Panc1 (cell line): Measurements from ENCODE around the gene NPAS3. TPM values are rescaled to one million over a fixed set of nuclear protein-coding genes. Genes with fewer than 3 reads are reported as not detected.

Source experiments
- ATAC-seq: fragments of 200-7000 bp; cut with Tn5 transposase; 2 replicates; pipeline ENCODE4 v1.9.1; 2020; ENCODE audit warnings: mild to moderate bottlenecking, moderate library complexity
- BruUV-seq: library from RNA; stranded (reverse); fragments of 400-500 nt; replicated peaks from 2 replicates; lab custom pipeline; 2021; lab: Mats Ljungman, UMichigan
- CTCF ChIA-PET: fragments of 300-600 bp; sonication (Branson Sonifier 250); formaldehyde crosslinking; loops from one replicate; lab custom pipeline; 2022; ENCODE audit warnings: antibody characterized with exemption; lab: Charles Lee
- POLR2A ChIA-PET: fragments of 300-600 bp; sonication (Branson Sonifier 250); formaldehyde crosslinking; loops from one replicate; lab custom pipeline; 2022; ENCODE audit warnings: antibody characterized with exemption; lab: Charles Lee
- DNase-seq: peaks from one replicate; pipeline ENCODE4 v3.0.0-alpha.2; 2010; ENCODE audit warnings: low read depth, low spot score
- H3K27ac ChIP-seq: 2 replicates; pipeline ENCODE4 v1.5.1; 2011; ENCODE audit warnings: mild to moderate bottlenecking, low read length, inconsistent platforms
- H3K27me3 ChIP-seq: fragments of 200-500 bp; sonication (Bioruptor generic); 2 replicates; pipeline ENCODE4 v1.6.0; 2014; ENCODE audit warnings: low read length, inconsistent platforms; ENCODE audit not compliant: control insufficient read depth, insufficient read depth
- H3K36me3 ChIP-seq: fragments of 200-500 bp; sonication (Bioruptor generic); 2 replicates; pipeline ENCODE4 v1.5.1; 2014; ENCODE audit warnings: inconsistent platforms, mild to moderate bottlenecking, low read length, moderate library complexity; ENCODE audit not compliant: control insufficient read depth, insufficient read depth
- H3K4me1 ChIP-seq: 2 replicates; pipeline ENCODE4 v1.5.1; 2011; ENCODE audit warnings: inconsistent platforms, mild to moderate bottlenecking, low read length, moderate library complexity; ENCODE audit not compliant: control insufficient read depth, insufficient read depth
- H3K4me3 ChIP-seq, 2 experiments: 2 replicates each; pipeline ENCODE4 v1.5.1; 2011 to 2012; ENCODE audit warnings: low read depth in 2 of 2, low read length in 2 of 2, mild to moderate bottlenecking in 2 of 2, inconsistent platforms in 1 of 2, moderate library complexity in 1 of 2
- H3K9me3 ChIP-seq: fragments of 200-500 bp; sonication (Bioruptor generic); 2 replicates; pipeline ENCODE4 v1.5.1; 2014; ENCODE audit warnings: low read depth, mild to moderate bottlenecking, inconsistent platforms, low read length, moderate library complexity; ENCODE audit not compliant: control insufficient read depth, insufficient read depth
- CTCF ChIP-seq: fragments of 450-650 bp; IDR thresholded peaks from 2 replicates; pipeline ENCODE4 v1.5.1; 2017; ENCODE audit warnings: mild to moderate bottlenecking
- POLR2AphosphoS5 ChIP-seq: IDR thresholded peaks from 2 replicates; pipeline ENCODE4 v1.6.1; 2012; ENCODE audit warnings: mild to moderate bottlenecking, low read depth, low read length, moderate library complexity
- REST ChIP-seq, 2 experiments: IDR thresholded peaks; 2 replicates each; pipeline ENCODE4 v1.6.1; 2011 to 2012; ENCODE audit warnings: low read depth in 2 of 2, control low read depth in 1 of 2, low read length in 1 of 2, mild to moderate bottlenecking in 1 of 2, moderate library complexity in 1 of 2; ENCODE audit not compliant: insufficient read depth in 1 of 2
- SIN3A ChIP-seq: IDR thresholded peaks from 2 replicates; pipeline ENCODE4 v1.6.1; 2012; ENCODE audit warnings: low read depth, mild to moderate bottlenecking, low read length, moderate library complexity, borderline replicate concordance; ENCODE audit not compliant: insufficient read depth
- TCF7L2 ChIP-seq: IDR thresholded peaks from 2 replicates; pipeline ENCODE4 v1.6.1; 2011; ENCODE audit warnings: mild to moderate bottlenecking, low read depth, low read length, inconsistent platforms
- in situ Hi-C: cut with HindIII; loops from 2 replicates; pipeline ENCODE4 v1.10.0; 2016; ENCODE audit warnings: low sequenced_read_pairs, low pct_unique_long_range_greater_than_20kb
- intact Hi-C: fragments of 100-400 bp; cut with micrococcal nuclease; formaldehyde crosslinking; loops from one replicate; pipeline ENCODE4 v1.10.0; 2022; ENCODE audit not compliant: unreplicated experiment
- total RNA-seq: library from RNA; stranded (reverse); gene quantifications from one replicate; pipeline ENCODE4 v1.2.1, GENCODE V29; 2021; ENCODE audit not compliant: unreplicated experiment

The NPAS3 gene
- total RNA-seq, 1 experiment from 2014 or later, result 0.23 TPM

- Histone ChIP-seq H3K4me3 (no peak overlapping the region), H3K27ac (no peak overlapping the region), H3K9me3 (no peaks in the 10 kb centered on the region), H3K36me3 (no peaks in the 10 kb centered on the region), H3K4me1 (no peaks in the 10 kb centered on the region), H3K27me3 (no peaks in the 10 kb centered on the region)
- CTCF ChIA-PET, result no interaction called here
- in situ Hi-C loops (no loop called here), intact Hi-C loops (no loop called here)
- no peak for DNase-seq
- POLR2A ChIA-PET, result no interaction called here
- TF ChIP-seq SIN3A, result no peak
- no peak for TF ChIP-seq CTCF
- TF ChIP-seq REST (IDR thresholded peaks at IDR 0.05; ENCODE audit: insufficient read depth in 1 of 2, low read depth in 2 of 2, low read length in 1 of 2), result no peak
- no peak for TF ChIP-seq POLR2AphosphoS5
- TF ChIP-seq TCF7L2, result no peak
- no peak for ATAC-seq
- BruUV-seq, result no TSS peak
Measured at GRCh38 chr14:33732175-33732574, 793.5 kb downstream of the NPAS3 start.

GRCh38 chr14:33733310-33733709, 794.6 kb downstream of the NPAS3 start:
- no TSS peak for BruUV-seq

More at GRCh38 chr14:33733310-33733709, 794.6 kb downstream of the NPAS3 start:
- intact Hi-C loops, result no loop called here
- no peaks in the 10 kb centered on the region for H3K9me3 ChIP-seq
- H3K4me3 ChIP-seq, result no peak overlapping the region
- TF ChIP-seq SIN3A (no peak), TCF7L2 (no peak), POLR2AphosphoS5 (no peak), REST (IDR thresholded peaks at IDR 0.05; ENCODE audit: insufficient read depth in 1 of 2, low read depth in 2 of 2, low read length in 1 of 2) (no peak), CTCF (no peak)
- ATAC-seq, result no peak
- no peak overlapping the region for H3K27ac ChIP-seq
- in situ Hi-C loops, result no loop called here
- no peaks in the 10 kb centered on the region for H3K36me3 ChIP-seq
- no peaks in the 10 kb centered on the region for H3K27me3 ChIP-seq
- ChIA-PET CTCF (no interaction called here), POLR2A (no interaction called here)
- no peak for DNase-seq
- H3K4me1 ChIP-seq, result no peaks in the 10 kb centered on the region
